GM21515 (cell line): ENCODE measurements around the gene NT5DC3.

Source experiments
- ATAC-seq: cut with Tn5 transposase; IDR thresholded peaks from one replicate; pipeline ENCODE4 v1.9.1; 2021; ENCODE audit not compliant: unreplicated experiment

NT5DC3 gene

DNA sequence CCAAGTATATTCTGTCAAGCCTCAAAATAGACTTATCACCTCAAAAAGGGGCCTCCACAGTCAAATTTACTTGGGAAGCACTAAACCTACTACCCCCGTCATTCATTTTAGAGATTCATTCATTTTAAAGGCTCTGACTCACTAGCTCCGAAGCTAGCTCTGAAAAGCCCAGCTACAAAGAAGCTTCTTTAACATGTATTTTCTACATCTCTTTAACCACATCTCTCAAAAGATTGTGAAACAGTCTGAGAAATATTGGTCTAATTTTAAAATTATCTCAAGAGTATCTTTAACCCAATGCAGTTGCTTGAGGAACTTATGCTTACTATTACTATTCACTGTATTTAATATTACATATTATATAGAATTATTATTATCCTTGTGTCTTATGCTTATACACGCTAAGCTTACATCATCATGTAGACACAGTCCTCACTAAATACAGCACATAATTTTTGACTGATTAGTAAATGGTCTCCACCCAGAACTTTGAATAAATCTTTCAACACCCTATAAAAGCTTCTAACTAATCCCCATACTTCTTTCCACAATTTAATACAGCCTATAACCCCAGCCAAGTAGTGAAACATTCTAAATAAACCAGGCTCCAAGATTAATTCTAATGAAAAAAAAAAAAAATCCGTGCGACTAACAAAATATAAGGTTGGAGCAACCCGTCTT, 7.8 kb downstream of the NT5DC3 start:
- ATAC-seq: no peak

- no peak for ATAC-seq
These were observed 8.7 kb downstream of the NT5DC3 start for GRCh38 chr12:103832048-103832997.

DNA sequence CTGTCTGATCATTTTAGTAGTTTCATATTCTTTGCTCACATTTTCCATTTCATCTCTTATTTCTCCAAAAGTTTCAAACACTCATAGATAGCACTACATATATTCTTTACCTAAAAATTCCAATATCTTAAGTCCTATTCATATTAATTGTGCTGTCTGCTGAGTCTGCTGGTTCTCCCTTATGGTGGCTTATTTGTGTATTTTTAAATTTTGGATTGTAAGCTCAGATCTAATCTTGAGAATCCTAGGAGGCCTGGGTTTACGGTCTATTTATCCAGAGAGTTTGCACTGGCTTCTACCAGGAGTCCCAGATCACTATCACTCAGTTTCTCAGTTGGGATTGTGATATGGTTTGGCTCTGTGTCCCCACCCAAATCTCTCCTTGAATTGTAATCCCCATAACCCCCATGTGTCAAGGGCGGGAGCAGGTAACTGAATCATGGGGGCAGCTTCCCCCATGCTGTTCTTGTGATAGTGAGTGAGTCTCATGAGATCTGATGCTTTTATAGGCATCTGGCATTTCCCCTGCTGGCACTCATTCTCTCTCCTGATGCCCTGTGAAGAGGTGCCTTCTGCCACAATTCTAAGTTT, 10.2 kb downstream of the NT5DC3 start:
- ATAC-seq: no peak

DNA sequence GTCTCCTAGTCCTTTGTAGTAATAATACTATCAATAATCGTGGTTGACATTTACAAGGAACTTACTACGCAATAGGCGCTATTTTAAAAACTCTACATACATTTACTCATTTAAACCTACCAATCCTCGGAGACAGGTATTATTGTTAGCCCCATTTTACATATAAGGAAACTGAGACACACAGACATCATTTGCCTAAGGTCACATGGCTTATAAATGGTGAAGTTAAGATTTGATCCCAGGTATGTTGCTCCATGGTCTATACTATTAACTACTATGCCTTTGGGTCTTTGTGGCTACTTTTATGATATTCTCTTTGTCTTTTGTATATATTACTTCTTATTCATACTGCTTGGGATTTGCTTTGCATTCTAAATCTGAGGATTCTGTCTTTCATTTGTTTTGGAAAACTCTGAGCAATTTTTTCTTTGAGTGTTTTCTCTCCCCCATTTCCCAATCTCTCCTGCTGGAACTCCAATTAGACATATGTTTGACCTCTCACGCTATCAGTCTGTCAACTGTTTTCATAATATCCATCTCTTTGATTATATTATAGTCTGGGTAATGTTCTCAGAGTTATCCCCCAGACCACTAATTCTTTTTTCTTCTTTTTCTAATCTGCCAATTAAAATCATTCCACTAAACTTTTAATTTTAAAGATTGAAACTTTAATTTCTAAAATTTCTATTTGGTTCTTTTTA, 10.9 kb downstream of the NT5DC3 start:
- no peak for ATAC-seq

- no peak for ATAC-seq
These were observed 11.9 kb downstream of the NT5DC3 start for GRCh38 chr12:103829092-103829491.

DNA sequence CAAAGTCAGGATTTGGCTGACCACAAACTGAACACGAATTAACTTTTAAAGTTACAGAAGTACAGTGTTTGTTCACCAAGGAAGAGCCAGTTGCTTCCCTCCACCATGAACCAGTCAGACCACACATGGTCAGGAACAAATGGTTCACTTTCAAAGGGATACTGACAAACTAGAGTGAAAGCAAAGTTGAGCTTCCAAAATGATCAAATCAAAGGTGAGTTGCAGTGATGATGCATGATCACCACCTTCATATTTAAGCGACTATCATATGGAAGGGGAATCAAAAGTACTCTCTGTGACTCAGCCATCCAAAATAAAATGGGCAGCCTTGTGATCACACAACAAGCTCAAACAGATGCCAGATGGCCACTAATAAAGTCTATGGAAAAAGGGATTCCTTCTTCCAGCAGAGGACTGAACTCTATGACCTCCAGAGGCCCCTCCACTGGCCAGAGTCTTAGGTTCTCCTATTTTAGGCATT, 13.1 kb downstream of the NT5DC3 start:
- no peak for ATAC-seq

GRCh38 chr12:103824845-103825244, 16.2 kb downstream of the NT5DC3 start:
- ATAC-seq: no peak

DNA sequence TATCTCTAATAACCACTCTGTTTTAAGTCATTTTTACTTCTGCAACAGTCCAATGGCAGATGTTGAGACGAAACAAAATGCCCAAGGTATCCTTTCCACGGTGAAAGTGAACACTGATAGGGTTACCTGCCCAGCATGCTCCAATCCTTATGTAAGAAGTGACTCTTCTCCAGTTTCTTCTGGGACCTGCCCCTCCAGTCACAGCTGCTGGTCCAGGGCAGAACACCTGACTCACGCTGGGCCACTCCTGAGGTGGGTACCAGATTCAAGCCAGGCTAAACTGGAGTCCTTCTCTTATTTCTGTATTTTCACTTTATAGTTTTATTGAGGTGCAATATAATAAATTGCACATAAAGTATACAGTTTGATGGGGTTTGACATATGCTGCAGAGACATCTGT, 16.7 kb downstream of the NT5DC3 start:
- ATAC-seq: no peak

DNA sequence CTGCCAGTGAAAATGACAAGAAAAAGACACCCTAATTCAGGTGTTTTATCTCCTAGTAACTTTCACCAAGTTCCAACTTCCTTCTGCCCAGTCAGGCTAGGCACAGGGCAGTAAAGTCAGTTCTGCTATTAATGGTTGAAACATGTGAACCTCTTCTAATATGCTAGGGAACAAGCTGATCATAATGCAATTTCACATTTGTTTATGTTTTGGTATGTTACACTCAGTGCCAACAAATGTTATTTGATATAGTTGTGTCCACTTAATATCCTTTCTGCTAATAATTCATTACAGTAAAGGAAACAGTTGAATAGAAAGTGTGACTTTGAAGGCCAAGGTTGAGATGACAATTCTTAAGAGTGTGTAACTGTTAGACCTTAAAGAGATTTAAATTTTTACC, 17.2 kb downstream of the NT5DC3 start:
- no peak for ATAC-seq

- ATAC-seq: no peak
These were observed 19.3 kb downstream of the NT5DC3 start for GRCh38 chr12:103821773-103822172.

GRCh38 chr12:103820881-103821489, 20.0 kb downstream of the NT5DC3 start:
- ATAC-seq: no peak

GRCh38 chr12:103820361-103820760, 20.7 kb downstream of the NT5DC3 start:
- ATAC-seq: no peak

GRCh38 chr12:103819892-103820291, 21.1 kb downstream of the NT5DC3 start:
- no peak for ATAC-seq

- no peak for ATAC-seq
These were observed 21.7 kb downstream of the NT5DC3 start for GRCh38 chr12:103819312-103819711.

DNA sequence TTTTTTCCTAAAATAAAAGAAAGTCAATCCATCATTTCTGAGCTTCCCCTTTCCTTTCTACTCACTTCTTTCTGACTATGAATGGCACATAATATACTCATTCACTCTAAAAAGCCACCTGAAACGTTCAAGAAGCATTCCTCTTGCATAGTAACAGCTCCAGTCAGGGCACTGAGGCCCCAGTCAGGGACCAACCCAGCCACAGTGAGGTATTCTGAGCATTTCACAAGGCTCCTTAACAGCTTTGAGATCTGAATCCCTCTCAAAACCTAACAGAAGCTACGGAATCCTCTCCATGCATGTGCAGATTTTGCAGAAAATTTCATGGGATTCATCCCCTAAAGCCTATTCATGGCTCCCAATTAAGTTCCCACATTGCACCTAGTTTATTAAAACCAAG, 23.2 kb downstream of the NT5DC3 start:
- ATAC-seq: no peak

- ATAC-seq: no peak
These were observed 24.4 kb downstream of the NT5DC3 start for GRCh38 chr12:103816663-103817062.

DNA sequence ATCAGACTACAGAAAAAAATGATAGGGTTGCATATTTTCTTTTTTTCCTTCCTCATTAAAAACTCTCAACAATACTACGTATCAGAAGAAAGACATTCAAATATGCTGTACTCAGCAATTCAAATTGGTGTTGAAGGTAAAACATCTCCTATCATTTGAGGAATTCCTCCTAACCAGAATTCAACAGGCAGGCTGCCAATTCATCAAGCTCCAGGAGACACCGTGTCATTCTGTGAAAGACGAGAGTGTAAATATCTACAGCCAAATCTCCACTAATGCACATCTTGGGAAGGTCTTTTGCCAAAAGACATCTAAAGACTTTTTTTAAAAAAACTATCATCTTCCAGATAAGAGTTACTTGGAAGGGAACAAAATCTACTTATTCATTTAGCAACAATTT, 26.6 kb downstream of the NT5DC3 start:
- ATAC-seq: no peak

GRCh38 chr12:103813949-103814348, 27.1 kb downstream of the NT5DC3 start:
- ATAC-seq: no peak

GRCh38 chr12:103813426-103813825, 27.6 kb downstream of the NT5DC3 start:
- no peak for ATAC-seq

- no peak for ATAC-seq
These were observed 28.2 kb downstream of the NT5DC3 start for GRCh38 chr12:103812789-103813188.

GRCh38 chr12:103811791-103812190, 29.2 kb downstream of the NT5DC3 start:
- ATAC-seq: no peak
